NCI-H2227 treated with DMSO at 0.1 percent for 48 hours (cell line): Measurements from ENCODE around the gene POLR2E.

Experiments used
- DNase-seq: peaks from one replicate; lab custom pipeline; 2025; lab: John Stamatoyannopoulos, UW

Gene POLR2E

GRCh38 chr19:1063909-1064660, 31.1 kb downstream of the POLR2E start:
- DNase-seq = no peak

GRCh38 chr19:1063030-1063908, 31.9 kb downstream of the POLR2E start:
- DNase-seq = no peak

- DNase-seq = no peak
Measured at GRCh38 chr19:1062387-1063029, 32.7 kb downstream of the POLR2E start.

- no peak for DNase-seq
Measured at GRCh38 chr19:1061987-1062386, 33.2 kb downstream of the POLR2E start.

- DNase-seq = no peak
Measured at GRCh38 chr19:1060689-1061088, 34.5 kb downstream of the POLR2E start.

GRCh38 chr19:1058112-1058511, 37.1 kb downstream of the POLR2E start:
- DNase-seq = no peak

DNA sequence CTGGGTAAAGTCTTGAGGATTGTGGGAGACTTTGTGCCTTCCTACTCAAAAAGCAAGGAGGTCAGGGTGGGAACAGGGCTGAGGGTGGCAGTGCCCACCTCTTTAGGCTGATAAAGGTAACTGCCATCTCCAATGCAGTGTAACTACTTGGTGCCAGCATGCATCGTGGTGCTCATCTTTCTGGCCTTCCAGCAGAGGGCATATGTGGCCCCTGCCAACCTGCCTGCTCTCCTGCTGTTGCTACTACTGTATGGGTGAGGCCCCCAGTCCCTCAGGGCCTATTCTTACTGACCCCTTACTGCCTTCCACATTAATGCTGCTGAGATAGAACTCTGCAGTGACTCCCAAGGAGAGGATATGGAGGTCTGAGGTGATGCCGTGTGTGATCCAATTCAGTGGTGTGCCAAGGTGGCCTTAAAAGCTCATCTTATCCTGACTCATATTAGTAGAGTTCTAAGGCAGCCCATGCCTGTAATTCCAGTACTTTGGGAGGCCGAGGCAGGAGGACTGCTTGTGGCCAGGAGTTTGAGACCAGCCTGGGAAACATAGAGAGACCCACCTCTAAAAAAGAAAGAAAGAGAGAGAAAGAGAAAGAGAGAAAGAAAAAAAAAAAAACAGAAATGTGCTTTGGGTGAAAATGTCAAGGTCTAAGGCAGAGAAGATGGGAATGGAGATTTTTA, 37.9 kb downstream of the POLR2E start:
- DNase-seq = no peak

GRCh38 chr19:1055886-1056620, 39.1 kb downstream of the POLR2E start:
- no peak for DNase-seq

GRCh38 chr19:1055028-1055425, 40.1 kb downstream of the POLR2E start:
- DNase-seq = no peak

- DNase-seq = no peak
Measured at GRCh38 chr19:1054102-1055027, 40.8 kb downstream of the POLR2E start.

GRCh38 chr19:1053176-1054101, 41.7 kb downstream of the POLR2E start:
- DNase-seq = no peak

GRCh38 chr19:1052349-1052975, 42.7 kb downstream of the POLR2E start:
- DNase-seq = no peak

GRCh38 chr19:1051791-1052190, 43.4 kb downstream of the POLR2E start:
- no peak for DNase-seq

DNA sequence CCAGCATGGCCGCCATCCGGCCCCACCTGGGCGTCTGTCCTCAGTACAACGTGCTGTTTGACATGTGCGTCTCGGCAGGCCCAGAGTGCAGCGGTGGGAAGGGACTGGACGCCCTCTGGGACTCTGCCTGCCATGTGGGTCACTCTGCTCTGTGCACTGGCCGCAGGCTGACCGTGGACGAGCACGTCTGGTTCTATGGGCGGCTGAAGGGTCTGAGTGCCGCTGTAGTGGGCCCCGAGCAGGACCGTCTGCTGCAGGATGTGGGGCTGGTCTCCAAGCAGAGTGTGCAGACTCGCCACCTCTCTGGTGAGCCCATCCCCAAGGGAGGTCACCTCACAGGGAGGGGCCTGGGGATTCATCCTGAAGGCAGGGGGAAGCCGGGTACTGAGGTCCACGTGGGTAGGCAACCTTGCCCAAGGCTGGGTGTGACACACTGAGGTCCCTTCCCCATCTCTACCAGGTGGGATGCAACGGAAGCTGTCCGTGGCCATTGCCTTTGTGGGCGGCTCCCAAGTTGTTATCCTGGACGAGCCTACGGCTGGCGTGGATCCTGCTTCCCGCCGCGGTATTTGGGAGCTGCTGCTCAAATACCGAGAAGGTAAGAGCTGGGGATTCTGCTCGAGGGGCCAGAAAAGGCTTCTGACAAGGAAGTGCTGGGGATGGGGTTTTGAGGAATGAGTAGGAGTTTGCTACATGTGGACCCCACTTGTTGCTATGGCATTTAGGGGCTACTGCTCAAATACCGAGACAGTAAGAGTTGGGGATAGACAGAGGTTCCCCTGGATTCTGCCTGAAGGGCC, 44.0 kb downstream of the POLR2E start:
- no peak for DNase-seq

- DNase-seq = no peak
Measured at GRCh38 chr19:1049800-1050199, 45.4 kb downstream of the POLR2E start.

DNA sequence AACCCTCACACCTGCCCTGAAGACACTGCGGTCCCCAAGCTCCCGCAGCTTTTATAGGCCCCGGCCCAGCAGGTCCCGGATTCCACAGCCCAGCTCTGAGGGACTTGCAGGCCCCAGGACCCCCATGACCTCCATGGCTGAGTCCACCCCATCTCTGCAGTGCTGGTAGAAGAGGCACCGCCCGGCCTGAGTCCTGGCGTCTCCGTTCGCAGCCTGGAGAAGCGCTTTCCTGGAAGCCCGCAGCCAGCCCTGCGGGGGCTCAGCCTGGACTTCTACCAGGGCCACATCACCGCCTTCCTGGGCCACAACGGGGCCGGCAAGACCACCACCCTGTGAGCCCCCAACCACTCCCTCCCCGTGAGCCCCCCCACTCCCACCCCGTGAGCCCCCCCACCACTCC, 46.1 kb downstream of the POLR2E start:
- no peak for DNase-seq

GRCh38 chr19:1047696-1048147, 47.5 kb downstream of the POLR2E start:
- no peak for DNase-seq
